Uterus (tissue), 2 donors: ENCODE data around the gene SUCLG2.

Source experiments
- CTCF ChIP-seq, 4 experiments: fragments of 200-600 bp in 2 of 4; fragments of 450-650 bp in 2 of 4; sonication (generic) in 2 of 4; IDR thresholded peaks; one replicate each; pipeline ENCODE4 v1.5.1; 2016 to 2019; ENCODE audit warnings: antibody characterized with exemption in 4 of 4, mild to moderate bottlenecking in 2 of 4, moderate library complexity in 1 of 4
- POLR2A ChIP-seq, 2 donors: fragments of 450-650 bp; IDR thresholded peaks; one replicate each; pipeline ENCODE4 v1.6.1; 2016; ENCODE audit warnings: antibody characterized with exemption in 2 of 2, mild to moderate bottlenecking in 1 of 2, moderate library complexity in 1 of 2

DNA sequence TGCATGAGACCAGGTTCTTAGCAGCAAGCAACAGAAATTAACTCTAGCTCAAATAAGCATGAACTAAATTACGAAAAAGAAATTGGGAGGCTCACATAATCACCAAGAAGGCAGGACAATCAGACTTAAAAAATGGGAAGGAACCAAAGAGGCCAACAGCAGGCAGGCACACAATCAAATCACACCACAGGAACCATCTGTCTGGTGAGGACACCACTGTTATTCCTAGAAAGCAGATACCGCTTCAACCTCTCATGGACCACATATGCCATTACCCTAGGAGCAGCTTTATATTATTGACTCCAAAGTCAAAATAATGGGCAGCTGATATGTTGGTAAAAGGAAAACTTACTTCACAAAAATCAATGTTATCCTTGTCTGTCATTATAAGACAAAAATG, 51.6 kb downstream of the SUCLG2 start:
- TF ChIP-seq CTCF (IDR thresholded peaks at IDR 0.05) (no peak), POLR2A (IDR thresholded peaks at IDR 0.05) (no peak)
